HEK293 (cell line): ENCODE measurements around the gene PKD2.

Experiments
- CTCF ChIA-PET: fragments of 350-600 bp; formaldehyde crosslinking; extraction: SDS; loops from one replicate; lab custom pipeline; 2021; ENCODE audit warnings: antibody characterized with exemption; lab: Yijun Ruan, JAX
- POLR2A ChIA-PET: fragments of 300-600 bp; formaldehyde crosslinking; extraction: SDS; loops from one replicate; lab custom pipeline; 2020; ENCODE audit warnings: antibody characterized with exemption, inconsistent platforms; lab: Yijun Ruan, JAX
- H3K27ac ChIP-seq: fragments of 200-500 bp; sonication (Bioruptor generic); 2 replicates; pipeline ENCODE4 v1.5.1; 2014; ENCODE audit warnings: low read depth, low read length, control low read depth, inconsistent platforms; ENCODE audit errors: extremely low read depth
- H3K36me3 ChIP-seq, 2 experiments: fragments of 200-500 bp in 1 of 2; sonication (Bioruptor generic) in 1 of 2; 1 replicate in 1 of 2; 2 replicates in 1 of 2; pipeline ENCODE4 v1.5.1; 2014 to 2017; ENCODE audit warnings: inconsistent platforms in 2 of 2, low read length in 2 of 2; ENCODE audit not compliant: control insufficient read depth in 2 of 2, insufficient read depth in 1 of 2
- H3K4me1 ChIP-seq: fragments of 200-500 bp; sonication (Bioruptor generic); 2 replicates; pipeline ENCODE4 v1.5.1; 2014; ENCODE audit warnings: mild to moderate bottlenecking, low read length, inconsistent platforms; ENCODE audit not compliant: control insufficient read depth, insufficient read depth
- H3K4me3 ChIP-seq: 2 replicates; pipeline ENCODE4 v1.5.1; 2011; ENCODE audit warnings: low read depth, mild to moderate bottlenecking, control low read depth, low read length, moderate library complexity
- H3K9me3 ChIP-seq: fragments of 200-500 bp; sonication (Bioruptor generic); 2 replicates; pipeline ENCODE4 v1.5.1; 2014; ENCODE audit warnings: low read depth, low read length, inconsistent platforms; ENCODE audit not compliant: control insufficient read depth, insufficient read depth
- IKZF3 ChIP-seq: fragments of 450-650 bp; IDR thresholded peaks from 2 replicates; pipeline ENCODE4 v1.5.0; 2018; ENCODE audit warnings: missing biosample characterization, mild to moderate bottlenecking, missing genetic modification characterization, moderate library complexity
- KLF7 ChIP-seq: fragments of 450-650 bp; formaldehyde crosslinking; IDR thresholded peaks from 2 replicates; pipeline ENCODE4 v1.5.1; 2016; ENCODE audit warnings: missing biosample characterization, missing genetic modification characterization, borderline replicate concordance
- SALL2 ChIP-seq: fragments of 450-650 bp; formaldehyde crosslinking; IDR thresholded peaks from 2 replicates; pipeline ENCODE4 v1.5.0; 2017; ENCODE audit warnings: missing biosample characterization, mild to moderate bottlenecking, missing genetic modification characterization, borderline replicate concordance
- YY2 ChIP-seq: fragments of 450-650 bp; formaldehyde crosslinking; IDR thresholded peaks from 2 replicates; pipeline ENCODE4 v1.5.1; 2016; ENCODE audit warnings: missing biosample characterization, missing genetic modification characterization
- ZNF114 ChIP-seq: fragments of 450-650 bp; formaldehyde crosslinking; IDR thresholded peaks from 2 replicates; pipeline ENCODE4 v1.5.0; 2017; ENCODE audit warnings: missing biosample characterization, missing genetic modification characterization
- ZNF157 ChIP-seq: fragments of 450-650 bp; formaldehyde crosslinking; IDR thresholded peaks from 2 replicates; pipeline ENCODE4 v1.5.1; 2016; ENCODE audit warnings: missing biosample characterization, missing genetic modification characterization
- ZNF324 ChIP-seq: fragments of 450-650 bp; formaldehyde crosslinking; IDR thresholded peaks from 2 replicates; pipeline ENCODE4 v1.5.1; 2016; ENCODE audit warnings: missing biosample characterization, missing genetic modification characterization
- ZNF354C ChIP-seq: fragments of 450-650 bp; formaldehyde crosslinking; IDR thresholded peaks from 2 replicates; pipeline ENCODE4 v1.5.1; 2016; ENCODE audit warnings: missing biosample characterization, missing genetic modification characterization, low read depth, borderline replicate concordance
- ZNF366 ChIP-seq: fragments of 450-650 bp; formaldehyde crosslinking; conservative IDR thresholded peaks from 2 replicates; pipeline ENCODE4 v1.5.1; 2016; ENCODE audit warnings: missing biosample characterization, missing genetic modification characterization
- ZNF404 ChIP-seq: fragments of 450-650 bp; formaldehyde crosslinking; IDR thresholded peaks from 2 replicates; pipeline ENCODE4 v1.5.1; 2017; ENCODE audit warnings: missing biosample characterization, missing genetic modification characterization
- ZNF473 ChIP-seq: fragments of 450-650 bp; formaldehyde crosslinking; IDR thresholded peaks from 2 replicates; pipeline ENCODE4 v1.5.1; 2017; ENCODE audit warnings: missing biosample characterization, missing genetic modification characterization
- ZNF501 ChIP-seq: fragments of 450-650 bp; formaldehyde crosslinking; IDR thresholded peaks from 2 replicates; pipeline ENCODE4 v1.5.1; 2016; ENCODE audit warnings: missing biosample characterization, missing genetic modification characterization
- ZNF521 ChIP-seq: fragments of 450-650 bp; formaldehyde crosslinking; IDR thresholded peaks from 2 replicates; pipeline ENCODE4 v1.5.1; 2017; ENCODE audit warnings: missing biosample characterization, mild to moderate bottlenecking, missing genetic modification characterization
- ZNF529 ChIP-seq: fragments of 450-650 bp; formaldehyde crosslinking; IDR thresholded peaks from 2 replicates; pipeline ENCODE4 v1.5.1; 2017; ENCODE audit warnings: missing genetic modification characterization, missing biosample characterization; ENCODE audit not compliant: insufficient replicate concordance
- ZNF548 ChIP-seq: fragments of 450-650 bp; formaldehyde crosslinking; IDR thresholded peaks from 2 replicates; pipeline ENCODE4 v1.5.1; 2016; ENCODE audit warnings: missing biosample characterization, missing genetic modification characterization
- ZNF555 ChIP-seq: fragments of 450-650 bp; formaldehyde crosslinking; conservative IDR thresholded peaks from 2 replicates; pipeline ENCODE4 v1.5.1; 2017; ENCODE audit warnings: missing biosample characterization, mild to moderate bottlenecking, missing genetic modification characterization, inconsistent platforms
- ZNF626 ChIP-seq: fragments of 450-650 bp; sonication (Bioruptor Pico); formaldehyde crosslinking; IDR thresholded peaks from 2 replicates; pipeline ENCODE4 v1.5.1; 2018; ENCODE audit warnings: missing biosample characterization, missing genetic modification characterization, inconsistent platforms
- ZNF654 ChIP-seq: fragments of 450-650 bp; formaldehyde crosslinking; IDR thresholded peaks from 2 replicates; pipeline ENCODE4 v1.5.1; 2016; ENCODE audit warnings: low read depth, missing biosample characterization, missing genetic modification characterization
- ZNF660 ChIP-seq: fragments of 450-650 bp; IDR thresholded peaks from 2 replicates; pipeline ENCODE4 v1.5.1; 2018; ENCODE audit warnings: missing biosample characterization, mild to moderate bottlenecking, missing genetic modification characterization
- ZNF670 ChIP-seq: fragments of 450-650 bp; formaldehyde crosslinking; IDR thresholded peaks from 2 replicates; pipeline ENCODE4 v1.5.1; 2016; ENCODE audit warnings: missing biosample characterization, missing genetic modification characterization, low read depth
- TF ChIP-seq, protein P1 (sequence below): fragments of 450-650 bp; formaldehyde crosslinking; IDR thresholded peaks from 2 replicates; pipeline ENCODE4 v1.5.1; 2016; ENCODE audit warnings: missing biosample characterization, missing genetic modification characterization
- TF ChIP-seq, protein P2 (sequence below): fragments of 450-650 bp; formaldehyde crosslinking; IDR thresholded peaks from 2 replicates; pipeline ENCODE4 v1.5.1; 2016; ENCODE audit warnings: missing biosample characterization, missing genetic modification characterization, borderline replicate concordance
- TF ChIP-seq, protein P3 (sequence below): fragments of 450-650 bp; formaldehyde crosslinking; IDR thresholded peaks from 2 replicates; pipeline ENCODE4 v1.5.1; 2016; ENCODE audit warnings: missing biosample characterization, missing genetic modification characterization

PKD2 gene

DNA sequence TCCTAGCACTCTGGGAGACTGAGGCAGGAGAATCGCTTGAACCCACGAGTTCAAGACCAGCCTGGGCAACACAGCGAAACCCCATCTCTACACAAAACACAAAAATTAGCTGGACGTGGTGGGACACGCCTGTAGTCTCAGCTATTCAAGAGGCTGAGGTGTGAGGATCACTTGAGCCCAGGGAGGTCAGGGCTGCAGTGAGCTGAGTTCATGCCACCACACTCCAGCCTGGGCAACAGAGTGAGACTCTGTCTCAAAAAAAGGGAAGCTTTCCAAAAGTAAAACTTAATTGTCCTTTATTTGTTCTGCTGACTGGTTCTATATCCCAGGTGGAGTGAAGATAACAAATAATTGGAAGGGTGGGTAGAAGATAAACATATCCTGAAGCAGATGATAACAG, 105.4 kb downstream of the PKD2 start:
- no peaks in the 10 kb centered on the region for H3K9me3 ChIP-seq
- TF ChIP-seq ZNF660 (tag by site-specific recombination) (no peak), ZNF354C (no peak), ZNF473 (tag by site-specific recombination) (no peak), ZNF404 (no peak), ZNF529 (no peak), ZNF654 (no peak), KLF7 (tag by site-specific recombination) (no peak), ZNF626 (tag by site-specific recombination) (no peak), ZNF670 (tag by site-specific recombination) (no peak), SALL2 (tag by site-specific recombination) (no peak), ZNF366 (tag by site-specific recombination) (no peak)
- TF ChIP-seq, protein P1, sequence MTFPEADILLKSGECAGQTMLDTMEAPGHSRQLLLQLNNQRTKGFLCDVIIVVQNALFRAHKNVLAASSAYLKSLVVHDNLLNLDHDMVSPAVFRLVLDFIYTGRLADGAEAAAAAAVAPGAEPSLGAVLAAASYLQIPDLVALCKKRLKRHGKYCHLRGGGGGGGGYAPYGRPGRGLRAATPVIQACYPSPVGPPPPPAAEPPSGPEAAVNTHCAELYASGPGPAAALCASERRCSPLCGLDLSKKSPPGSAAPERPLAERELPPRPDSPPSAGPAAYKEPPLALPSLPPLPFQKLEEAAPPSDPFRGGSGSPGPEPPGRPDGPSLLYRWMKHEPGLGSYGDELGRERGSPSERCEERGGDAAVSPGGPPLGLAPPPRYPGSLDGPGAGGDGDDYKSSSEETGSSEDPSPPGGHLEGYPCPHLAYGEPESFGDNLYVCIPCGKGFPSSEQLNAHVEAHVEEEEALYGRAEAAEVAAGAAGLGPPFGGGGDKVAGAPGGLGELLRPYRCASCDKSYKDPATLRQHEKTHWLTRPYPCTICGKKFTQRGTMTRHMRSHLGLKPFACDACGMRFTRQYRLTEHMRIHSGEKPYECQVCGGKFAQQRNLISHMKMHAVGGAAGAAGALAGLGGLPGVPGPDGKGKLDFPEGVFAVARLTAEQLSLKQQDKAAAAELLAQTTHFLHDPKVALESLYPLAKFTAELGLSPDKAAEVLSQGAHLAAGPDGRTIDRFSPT (tag by site-specific recombination) = no peak
- no peaks in the 10 kb centered on the region for H3K36me3 ChIP-seq
- ChIA-PET POLR2A (interaction anchor here (0.5 kb wide), 1 partner anchor 40 kb away, joined by 6 read pairs; no protein-coding TSS in a partner anchor), CTCF (no interaction called here)
- no peak overlapping the region for H3K4me3 ChIP-seq
- H3K27ac ChIP-seq = no peak overlapping the region
- H3K4me1 ChIP-seq = no peaks in the 10 kb centered on the region

DNA sequence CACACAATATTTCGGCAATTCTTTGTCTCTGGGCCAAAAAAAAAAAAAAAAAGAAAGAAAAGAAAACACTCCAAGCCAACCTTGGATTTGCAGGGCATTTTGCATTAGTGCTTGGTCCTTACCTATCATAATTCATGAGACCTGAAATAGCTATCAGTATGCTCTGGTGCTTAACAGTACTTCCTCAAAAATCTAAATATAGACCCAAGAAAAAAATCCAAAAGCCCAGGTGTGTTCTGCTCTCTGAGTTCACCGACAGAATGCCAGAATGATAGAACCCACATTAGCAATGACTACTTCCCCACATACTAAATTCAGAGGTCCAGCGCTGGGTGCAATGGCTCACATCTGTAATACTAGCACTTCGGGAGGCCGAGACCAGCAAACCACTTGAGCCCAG, 108.2 kb downstream of the PKD2 start:
- H3K4me3 ChIP-seq = no peak overlapping the region
- TF ChIP-seq YY2 (tag by site-specific recombination) (no peak), ZNF501 (tag by site-specific recombination) (no peak), ZNF521 (tag by site-specific recombination) (no peak), IKZF3 (tag by site-specific recombination) (no peak), ZNF555 (tag by site-specific recombination) (no peak), ZNF324 (tag by site-specific recombination) (no peak), ZNF157 (tag by site-specific recombination) (no peak), ZNF114 (tag by site-specific recombination) (no peak), ZNF548 (no peak)
- TF ChIP-seq, protein P2, sequence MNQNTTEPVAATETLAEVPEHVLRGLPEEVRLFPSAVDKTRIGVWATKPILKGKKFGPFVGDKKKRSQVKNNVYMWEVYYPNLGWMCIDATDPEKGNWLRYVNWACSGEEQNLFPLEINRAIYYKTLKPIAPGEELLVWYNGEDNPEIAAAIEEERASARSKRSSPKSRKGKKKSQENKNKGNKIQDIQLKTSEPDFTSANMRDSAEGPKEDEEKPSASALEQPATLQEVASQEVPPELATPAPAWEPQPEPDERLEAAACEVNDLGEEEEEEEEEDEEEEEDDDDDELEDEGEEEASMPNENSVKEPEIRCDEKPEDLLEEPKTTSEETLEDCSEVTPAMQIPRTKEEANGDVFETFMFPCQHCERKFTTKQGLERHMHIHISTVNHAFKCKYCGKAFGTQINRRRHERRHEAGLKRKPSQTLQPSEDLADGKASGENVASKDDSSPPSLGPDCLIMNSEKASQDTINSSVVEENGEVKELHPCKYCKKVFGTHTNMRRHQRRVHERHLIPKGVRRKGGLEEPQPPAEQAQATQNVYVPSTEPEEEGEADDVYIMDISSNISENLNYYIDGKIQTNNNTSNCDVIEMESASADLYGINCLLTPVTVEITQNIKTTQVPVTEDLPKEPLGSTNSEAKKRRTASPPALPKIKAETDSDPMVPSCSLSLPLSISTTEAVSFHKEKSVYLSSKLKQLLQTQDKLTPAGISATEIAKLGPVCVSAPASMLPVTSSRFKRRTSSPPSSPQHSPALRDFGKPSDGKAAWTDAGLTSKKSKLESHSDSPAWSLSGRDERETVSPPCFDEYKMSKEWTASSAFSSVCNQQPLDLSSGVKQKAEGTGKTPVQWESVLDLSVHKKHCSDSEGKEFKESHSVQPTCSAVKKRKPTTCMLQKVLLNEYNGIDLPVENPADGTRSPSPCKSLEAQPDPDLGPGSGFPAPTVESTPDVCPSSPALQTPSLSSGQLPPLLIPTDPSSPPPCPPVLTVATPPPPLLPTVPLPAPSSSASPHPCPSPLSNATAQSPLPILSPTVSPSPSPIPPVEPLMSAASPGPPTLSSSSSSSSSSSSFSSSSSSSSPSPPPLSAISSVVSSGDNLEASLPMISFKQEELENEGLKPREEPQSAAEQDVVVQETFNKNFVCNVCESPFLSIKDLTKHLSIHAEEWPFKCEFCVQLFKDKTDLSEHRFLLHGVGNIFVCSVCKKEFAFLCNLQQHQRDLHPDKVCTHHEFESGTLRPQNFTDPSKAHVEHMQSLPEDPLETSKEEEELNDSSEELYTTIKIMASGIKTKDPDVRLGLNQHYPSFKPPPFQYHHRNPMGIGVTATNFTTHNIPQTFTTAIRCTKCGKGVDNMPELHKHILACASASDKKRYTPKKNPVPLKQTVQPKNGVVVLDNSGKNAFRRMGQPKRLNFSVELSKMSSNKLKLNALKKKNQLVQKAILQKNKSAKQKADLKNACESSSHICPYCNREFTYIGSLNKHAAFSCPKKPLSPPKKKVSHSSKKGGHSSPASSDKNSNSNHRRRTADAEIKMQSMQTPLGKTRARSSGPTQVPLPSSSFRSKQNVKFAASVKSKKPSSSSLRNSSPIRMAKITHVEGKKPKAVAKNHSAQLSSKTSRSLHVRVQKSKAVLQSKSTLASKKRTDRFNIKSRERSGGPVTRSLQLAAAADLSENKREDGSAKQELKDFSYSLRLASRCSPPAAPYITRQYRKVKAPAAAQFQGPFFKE (tag by site-specific recombination) = no peak
- TF ChIP-seq, protein P3, sequence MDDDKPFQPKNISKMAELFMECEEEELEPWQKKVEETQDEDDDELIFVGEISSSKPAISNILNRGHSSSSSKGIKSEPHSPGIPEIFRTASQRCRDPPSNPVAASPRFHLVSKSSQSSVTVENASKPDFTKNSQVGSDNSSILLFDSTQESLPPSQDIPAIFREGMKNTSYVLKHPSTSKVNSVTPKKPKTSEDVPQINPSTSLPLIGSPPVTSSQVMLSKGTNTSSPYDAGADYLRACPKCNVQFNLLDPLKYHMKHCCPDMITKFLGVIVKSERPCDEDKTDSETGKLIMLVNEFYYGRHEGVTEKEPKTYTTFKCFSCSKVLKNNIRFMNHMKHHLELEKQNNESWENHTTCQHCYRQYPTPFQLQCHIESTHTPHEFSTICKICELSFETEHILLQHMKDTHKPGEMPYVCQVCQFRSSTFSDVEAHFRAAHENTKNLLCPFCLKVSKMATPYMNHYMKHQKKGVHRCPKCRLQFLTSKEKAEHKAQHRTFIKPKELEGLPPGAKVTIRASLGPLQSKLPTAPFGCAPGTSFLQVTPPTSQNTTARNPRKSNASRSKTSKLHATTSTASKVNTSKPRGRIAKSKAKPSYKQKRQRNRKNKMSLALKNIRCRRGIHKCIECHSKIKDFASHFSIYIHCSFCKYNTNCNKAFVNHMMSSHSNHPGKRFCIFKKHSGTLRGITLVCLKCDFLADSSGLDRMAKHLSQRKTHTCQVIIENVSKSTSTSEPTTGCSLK = no peak
- H3K9me3 ChIP-seq = no peaks in the 10 kb centered on the region
- POLR2A ChIA-PET = no interaction called here
- no peaks in the 10 kb centered on the region for H3K4me1 ChIP-seq
- no peaks in the 10 kb centered on the region for H3K36me3 ChIP-seq
- CTCF ChIA-PET = interaction anchor here (0.6 kb wide), 1 partner anchor 934 kb away, joined by 4 read pairs; no protein-coding TSS in a partner anchor
- H3K27ac ChIP-seq = no peak overlapping the region
